ENCODE data around the gene CNBD2. TPM values are rescaled to one million over a fixed set of nuclear protein-coding genes. Genes with fewer than 3 reads are reported as not detected.

The CNBD2 gene
- total RNA-seq, 6 donors from 2014 or later, result 2.2 to 4.2 (median 3.7) TPM; not detected in 1

DNA sequence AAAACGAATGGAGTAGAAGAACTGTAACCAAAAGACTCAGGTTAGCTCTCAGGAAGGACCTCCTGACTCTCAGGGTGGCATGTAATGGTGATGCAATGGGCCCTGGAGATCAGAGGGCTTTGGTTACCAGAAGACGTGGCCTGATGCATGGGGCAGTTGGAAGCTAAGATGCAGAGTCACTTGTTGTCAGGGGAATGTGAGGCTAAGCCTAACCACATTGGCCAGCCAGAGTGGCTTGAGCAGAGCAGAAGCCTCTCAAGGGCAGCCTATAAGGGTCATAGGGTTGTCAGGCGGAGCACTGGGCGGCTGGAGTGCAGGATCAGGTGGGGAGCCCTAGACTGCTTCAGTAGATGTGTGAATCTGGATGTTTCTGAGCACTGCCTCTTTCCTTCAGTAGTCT, 5.9 kb downstream of the CNBD2 start:
- ATAC-seq (ENCODE audit: low FRiP score in 2 of 2) (no peak), DNase-seq (no peak)
- H3K9me3 ChIP-seq, result no peaks in the 10 kb centered on the region
- H3K4me1 ChIP-seq, result peaks cover 0 to 4% (median 2%) of the 10 kb centered on the region in 4 donors
- no peak overlapping the region for H3K4me3 ChIP-seq
- TF ChIP-seq EP300 (IDR thresholded peaks at IDR 0.05), result no peak
- H3K27me3 ChIP-seq, result no peaks in the 10 kb centered on the region
- H3K27ac ChIP-seq, result no peak overlapping the region
- WGBS, 2 donors, result 83 to 84% methylated on average over 4 of the region's 4 CpGs
- no peaks in the 10 kb centered on the region for H3K36me3 ChIP-seq

DNA sequence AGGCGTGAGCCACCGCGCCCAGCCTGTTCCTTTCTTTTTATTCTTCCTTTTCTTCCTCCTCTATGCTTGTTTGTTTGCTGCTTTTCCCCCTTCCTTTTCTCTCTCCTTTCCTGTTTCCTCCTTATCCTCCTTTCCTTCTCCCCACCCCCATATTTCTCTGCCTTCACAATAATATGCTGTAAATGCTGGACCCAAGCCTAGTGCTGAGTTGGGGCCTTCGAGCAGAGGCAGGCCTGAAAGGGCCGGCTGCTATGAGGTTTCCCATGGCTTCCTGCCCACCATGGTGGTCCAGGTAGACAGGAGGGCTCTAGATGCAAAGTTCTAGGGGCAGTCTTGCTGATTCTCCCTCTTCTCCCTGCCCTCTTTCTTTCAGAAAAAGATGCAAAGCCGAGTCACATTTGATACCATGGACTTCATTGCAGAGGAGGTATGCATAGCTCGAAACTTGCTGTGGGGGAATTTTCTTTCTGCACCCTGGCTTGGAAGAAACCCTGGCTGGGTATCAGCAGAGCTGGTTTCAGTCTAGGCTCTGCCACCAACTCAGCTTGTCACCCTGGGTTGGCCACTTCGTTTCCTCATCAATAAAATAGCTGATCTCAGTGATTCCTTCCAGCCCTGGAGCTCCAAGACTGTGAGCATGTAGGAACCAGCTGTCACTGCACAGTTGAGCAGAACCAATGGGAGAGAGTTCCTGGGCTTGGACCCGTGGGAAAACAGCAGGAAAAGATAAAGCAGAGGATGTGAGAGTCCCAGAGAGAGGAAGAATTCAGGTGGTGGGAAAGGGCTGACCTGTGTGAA, 7.4 kb downstream of the CNBD2 start:
- Histone ChIP-seq H3K27ac (no peak overlapping the region), H3K27me3 (no peaks in the 10 kb centered on the region), H3K9me3 (no peaks in the 10 kb centered on the region), H3K36me3 (no peaks in the 10 kb centered on the region), H3K4me3 (no peak overlapping the region), H3K4me1 (peaks cover 0 to 4% (median 2%) of the 10 kb centered on the region in 4 donors)
- 64 to 78% methylated on average over 9 of the region's 9 CpGs for WGBS, 2 donors
- no peak for TF ChIP-seq EP300 (IDR thresholded peaks at IDR 0.05)
- DNase-seq, result no peak
- ATAC-seq (ENCODE audit: low FRiP score in 2 of 2), result no peak

DNA sequence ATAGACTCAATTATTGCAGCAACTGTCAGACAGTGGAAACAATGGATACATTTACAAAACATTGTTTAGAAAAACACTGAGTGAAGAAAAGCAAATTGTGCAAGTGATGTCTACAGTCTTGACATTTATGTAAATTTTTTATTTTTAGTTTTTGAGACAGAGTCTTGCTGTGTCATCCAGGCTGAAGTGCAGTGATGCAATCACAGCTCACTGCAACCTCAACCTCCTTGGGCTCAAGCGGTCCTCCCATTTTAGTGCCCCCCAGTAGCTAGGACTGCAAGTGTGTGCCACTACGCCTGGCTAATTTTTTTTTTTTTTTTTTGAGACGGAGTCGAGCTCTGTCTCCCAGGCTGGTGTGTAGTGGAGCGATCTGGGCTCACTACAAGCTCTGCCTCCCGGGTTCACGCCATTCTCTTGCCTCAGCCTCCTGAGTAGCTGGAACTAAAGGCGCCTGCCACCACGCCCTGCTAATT, 9.7 kb downstream of the CNBD2 start:
- H3K9me3 ChIP-seq, result no peaks in the 10 kb centered on the region
- DNase-seq (peak in 1 of 2 donors; percentile 51), ATAC-seq (ENCODE audit: low FRiP score in 2 of 2) (no peak)
- TF ChIP-seq POLR2AphosphoS5 (IDR thresholded peaks at IDR 0.05), result peak in 1 of 2 donors; percentile 24
- TF ChIP-seq POLR2A (IDR thresholded peaks at IDR 0.05), result no peak
- no peaks in the 10 kb centered on the region for H3K27me3 ChIP-seq
- H3K36me3 ChIP-seq, result no peaks in the 10 kb centered on the region
- H3K4me3 ChIP-seq, result no peak overlapping the region
- H3K4me1 ChIP-seq, result peaks cover 0 to 4% (median 2%) of the 10 kb centered on the region in 4 donors
- WGBS, 2 donors, result 83 to 86% methylated on average over 9 of the region's 9 CpGs
- no peak overlapping the region for H3K27ac ChIP-seq

DNA sequence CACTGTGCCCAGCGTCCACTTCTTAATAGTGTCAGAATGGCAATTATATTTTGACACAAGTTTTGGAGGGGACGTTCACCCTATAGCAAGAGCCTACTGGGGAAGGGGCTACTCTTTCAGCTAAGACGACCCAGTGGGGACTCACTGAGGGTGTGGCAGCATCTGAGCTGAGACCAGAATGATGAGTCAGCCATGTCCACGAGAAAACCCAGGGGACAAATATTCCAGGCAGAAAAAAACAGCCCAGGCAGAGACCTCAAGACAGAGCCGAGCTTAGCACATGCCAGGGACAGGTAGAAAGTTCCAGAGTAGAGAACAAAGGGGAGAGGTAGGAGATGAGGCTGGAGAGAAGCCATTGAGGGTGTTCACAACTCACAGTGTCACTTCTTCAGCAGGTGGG, 11.2 kb downstream of the CNBD2 start:
- WGBS, 2 donors, result 56 to 69% methylated on average over 4 to 5 of the region's 5 CpGs
- Histone ChIP-seq H3K9me3 (no peaks in the 10 kb centered on the region), H3K27me3 (no peaks in the 10 kb centered on the region), H3K36me3 (no peaks in the 10 kb centered on the region), H3K27ac (no peak overlapping the region), H3K4me1 (peaks cover 0 to 4% (median 2%) of the 10 kb centered on the region in 4 donors), H3K4me3 (no peak overlapping the region)
- DNase-seq, result no peak
- TF ChIP-seq POLR2AphosphoS5 (IDR thresholded peaks at IDR 0.05), result no peak
- no peak for TF ChIP-seq EP300 (IDR thresholded peaks at IDR 0.05)
- no peak for TF ChIP-seq CTCF (IDR thresholded peaks at IDR 0.05)
- TF ChIP-seq POLR2A (IDR thresholded peaks at IDR 0.05), result no peak
- no peak for ATAC-seq (ENCODE audit: low FRiP score in 2 of 2)

DNA sequence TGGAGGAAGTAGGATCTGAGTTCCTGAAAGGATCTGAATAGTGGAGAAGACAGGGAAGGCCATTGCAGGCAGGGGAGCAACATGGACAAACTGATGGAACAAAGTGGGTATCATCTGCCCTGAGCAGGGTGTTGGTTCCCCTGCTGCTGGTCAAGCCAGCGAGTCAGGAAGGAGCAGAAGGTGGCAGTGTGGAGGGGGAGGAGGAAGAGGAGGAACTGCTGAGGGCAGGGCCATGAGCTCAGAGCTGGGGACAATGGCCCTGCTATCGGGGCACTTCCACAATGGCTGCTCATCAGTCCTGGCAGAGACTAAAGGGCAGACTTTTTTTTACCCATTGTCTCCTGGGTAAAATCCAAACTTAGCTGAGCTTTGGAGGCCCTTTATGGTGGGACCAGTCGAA, 13.6 kb downstream of the CNBD2 start:
- H3K9me3 ChIP-seq, result no peaks in the 10 kb centered on the region
- no peak for DNase-seq
- no peak for TF ChIP-seq POLR2AphosphoS5 (IDR thresholded peaks at IDR 0.05)
- no peak for TF ChIP-seq EP300 (IDR thresholded peaks at IDR 0.05)
- TF ChIP-seq POLR2A (IDR thresholded peaks at IDR 0.05), result no peak
- no peak for TF ChIP-seq CTCF (IDR thresholded peaks at IDR 0.05)
- H3K27ac ChIP-seq, result no peak overlapping the region
- H3K4me3 ChIP-seq, result no peak overlapping the region
- 58 to 61% methylated on average over 3 of the region's 3 CpGs for WGBS, 2 donors
- no peaks in the 10 kb centered on the region for H3K36me3 ChIP-seq
- H3K27me3 ChIP-seq, result no peaks in the 10 kb centered on the region
- H3K4me1 ChIP-seq, result peaks cover 0 to 4% (median 2%) of the 10 kb centered on the region in 4 donors
- ATAC-seq (ENCODE audit: low FRiP score in 2 of 2), result no peak

GRCh38 chr20:35984382-35984781, 16.0 kb downstream of the CNBD2 start:
- no peak for DNase-seq

More at GRCh38 chr20:35984382-35984781, 16.0 kb downstream of the CNBD2 start:
- H3K36me3 ChIP-seq, result no peaks in the 10 kb centered on the region
- no peak overlapping the region for H3K4me3 ChIP-seq
- 64 to 67% methylated on average over 6 of the region's 6 CpGs for WGBS, 2 donors
- H3K9me3 ChIP-seq, result no peaks in the 10 kb centered on the region
- TF ChIP-seq CTCF (IDR thresholded peaks at IDR 0.05), result no peak
- TF ChIP-seq EP300 (IDR thresholded peaks at IDR 0.05), result no peak
- no peak for TF ChIP-seq POLR2AphosphoS5 (IDR thresholded peaks at IDR 0.05)
- TF ChIP-seq POLR2A (IDR thresholded peaks at IDR 0.05), result no peak
- no peak overlapping the region for H3K27ac ChIP-seq
- no peaks in the 10 kb centered on the region for H3K4me1 ChIP-seq
- H3K27me3 ChIP-seq, result no peaks in the 10 kb centered on the region
- no peak for ATAC-seq (ENCODE audit: low FRiP score in 2 of 2)
